ENCODE data around the gene MMS22L.

- no peak for TF ChIP-seq EZH2phosphoT487 (IDR thresholded peaks at IDR 0.05; ENCODE audit: borderline replicate concordance, low read length)
- no peak for TF ChIP-seq CTCF (conservative IDR thresholded peaks at IDR 0.05; ENCODE audit: low read depth, low read length)
Observed at GRCh38 chr6:97275804-97276203, 7.2 kb downstream of the MMS22L start.
